Posterior vena cava (tissue), 2 donors: ENCODE data around the gene AOPEP. TPM values are rescaled to one million over a fixed set of nuclear protein-coding genes. Genes with fewer than 3 reads are reported as not detected.

ENCODE experiments used
- DNase-seq: peaks from one replicate; pipeline ENCODE4 v3.0.0-alpha.2; 2020; ENCODE audit warnings: low spot score
- intact Hi-C, 2 donors: fragments of 100-400 bp; cut with DNase I; formaldehyde crosslinking; loops; one replicate each; pipeline versions ENCODE4 v1.14.1 to v1.14.2; 2022 to 2023
- total RNA-seq, 2 donors: library from RNA; stranded (reverse); fragmentation: NEBNext Ultra II Directional; extraction: Animal tissue kit (Norgen Biotek cat#: 25700); gene quantifications; one replicate each; pipeline ENCODE4 v1.2.1, GENCODE V29; 2021
- donor health status: DM: yes; HTN: yes; CAD: no.
- donor health status: DM: yes; HTN: yes; CAD: no.

Gene AOPEP
- total RNA-seq, 2 donors from 2014 or later, result 124 to 138 TPM

DNA sequence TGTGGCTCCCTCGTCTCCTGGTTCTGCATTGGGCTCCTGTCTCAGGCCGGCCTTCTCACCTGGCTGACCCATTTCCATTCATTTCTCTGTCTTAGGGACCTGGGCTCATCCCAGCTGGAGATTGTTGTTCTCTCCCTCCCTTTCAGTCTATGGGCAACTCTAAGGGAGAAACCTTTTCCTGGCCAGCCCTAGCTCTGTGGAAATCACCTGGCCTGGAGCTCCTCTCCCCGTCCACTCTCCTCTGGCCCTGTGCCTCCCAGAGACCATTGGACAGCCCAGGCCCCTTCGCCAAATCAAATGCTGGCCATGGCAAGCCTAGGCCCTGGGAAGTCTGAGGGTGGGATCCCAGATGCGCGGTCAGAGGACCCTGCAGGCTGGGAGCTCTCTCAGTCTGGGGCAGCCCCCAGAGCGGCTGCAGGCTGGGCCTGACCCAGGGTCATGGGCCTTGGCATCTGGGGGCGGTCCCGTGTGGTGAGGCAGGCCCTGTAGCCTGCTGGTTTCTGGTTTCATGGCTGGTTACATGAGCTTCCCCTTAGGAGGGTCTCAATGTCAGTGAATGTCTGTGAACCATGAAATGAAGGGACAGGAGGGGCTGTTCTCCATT is 253.5 kb downstream of the AOPEP start:
- intact Hi-C loops, result no loop called here
- no peak for DNase-seq

DNA sequence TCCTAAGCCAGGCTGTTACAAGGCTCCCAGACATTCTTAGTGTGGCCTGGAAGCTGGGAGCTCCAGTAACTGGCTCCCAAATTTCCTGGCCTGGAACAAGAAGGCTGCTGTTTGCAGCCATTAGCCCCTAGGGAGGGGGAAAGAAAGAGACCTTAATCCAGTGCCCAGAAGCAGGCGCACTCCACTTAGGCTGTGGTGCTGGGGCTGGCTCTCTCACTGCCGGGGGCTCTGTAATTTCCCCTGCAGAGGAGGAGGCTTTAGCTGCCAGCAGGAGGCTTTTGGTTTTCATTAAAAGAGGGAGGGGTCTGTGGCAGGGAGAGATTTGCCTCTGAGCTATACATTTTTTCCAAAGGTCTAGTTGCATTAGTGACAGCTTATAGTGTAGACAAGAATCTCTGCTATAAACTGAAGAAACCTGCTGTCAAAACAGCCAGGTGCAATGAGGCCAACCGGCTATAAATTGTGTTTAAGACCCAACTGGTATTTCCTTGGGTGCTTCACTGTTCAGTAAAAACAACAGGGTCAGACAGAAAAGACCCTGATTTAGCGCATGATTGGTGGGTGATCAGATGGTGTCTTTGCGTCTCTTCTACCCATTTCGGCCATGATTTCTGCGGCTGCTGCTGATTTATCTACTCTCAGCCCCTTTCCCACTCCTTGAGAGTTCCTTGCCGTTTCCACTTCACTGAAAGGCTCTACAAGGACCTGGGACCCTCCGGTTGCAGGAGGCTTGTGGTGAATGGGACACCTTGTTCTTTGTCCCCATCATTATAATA is 254.6 kb downstream of the AOPEP start:
- intact Hi-C loops, result no loop called here
- no peak for DNase-seq

DNA sequence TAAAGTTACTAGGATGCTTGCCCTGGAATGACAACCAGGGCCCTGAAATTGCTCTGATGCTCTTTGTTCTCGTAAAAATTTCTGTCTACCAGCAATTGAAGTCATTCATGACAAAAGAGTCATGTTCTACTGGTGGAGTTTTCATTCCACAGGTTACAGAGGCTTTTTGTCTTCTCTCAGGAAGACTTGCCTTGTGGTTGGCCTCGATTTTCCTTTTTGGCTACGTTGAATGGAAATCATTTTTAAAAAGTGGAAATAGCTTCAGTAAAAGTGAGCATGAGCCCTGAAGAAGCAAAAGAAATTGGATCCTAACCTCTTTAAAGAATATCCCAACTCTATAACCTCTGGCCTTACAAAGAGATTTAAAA is 255.2 kb downstream of the AOPEP start:
- intact Hi-C loops, result no loop called here
- no peak for DNase-seq

DNA sequence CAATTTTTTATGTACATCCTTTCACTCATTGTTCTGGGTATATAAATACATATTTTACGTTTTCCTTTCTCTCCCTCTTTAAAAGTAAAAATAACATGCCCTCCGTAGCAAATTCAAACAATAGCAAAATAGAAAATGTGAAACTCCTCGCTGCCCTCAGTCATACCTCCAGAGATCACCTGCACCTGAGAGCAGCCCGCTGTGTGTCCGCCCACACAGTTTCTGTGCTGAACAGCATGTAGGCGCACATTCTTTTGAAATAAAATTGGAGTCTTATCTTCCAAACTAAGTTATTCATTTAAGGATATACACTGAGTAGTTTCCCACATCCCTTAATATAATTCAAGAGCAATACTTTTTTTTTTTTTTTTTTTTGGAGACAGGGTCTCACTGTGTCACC is 255.7 kb downstream of the AOPEP start:
- intact Hi-C loops, result no loop called here
- no peak for DNase-seq

DNA sequence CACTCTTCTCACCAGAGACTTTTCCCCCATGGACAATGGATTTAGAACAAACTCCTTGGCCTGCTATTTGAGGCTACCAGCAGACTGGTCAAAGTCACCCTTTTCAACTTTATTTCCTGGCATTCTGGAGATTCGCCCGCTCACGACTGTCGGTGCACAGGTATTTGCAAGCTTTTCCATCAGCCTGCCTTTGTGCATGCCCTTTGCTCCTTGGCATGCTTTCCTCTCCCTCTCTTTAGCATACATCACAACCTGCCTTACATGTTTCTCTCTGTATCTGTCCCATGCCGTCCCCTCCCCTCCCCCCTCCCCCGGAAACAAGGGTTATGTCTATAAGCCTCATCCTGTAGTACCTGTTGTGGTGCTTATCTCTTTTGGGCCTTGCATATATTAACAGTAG is 257.1 kb downstream of the AOPEP start:
- DNase-seq, result no peak
- intact Hi-C loops, result no loop called here

DNA sequence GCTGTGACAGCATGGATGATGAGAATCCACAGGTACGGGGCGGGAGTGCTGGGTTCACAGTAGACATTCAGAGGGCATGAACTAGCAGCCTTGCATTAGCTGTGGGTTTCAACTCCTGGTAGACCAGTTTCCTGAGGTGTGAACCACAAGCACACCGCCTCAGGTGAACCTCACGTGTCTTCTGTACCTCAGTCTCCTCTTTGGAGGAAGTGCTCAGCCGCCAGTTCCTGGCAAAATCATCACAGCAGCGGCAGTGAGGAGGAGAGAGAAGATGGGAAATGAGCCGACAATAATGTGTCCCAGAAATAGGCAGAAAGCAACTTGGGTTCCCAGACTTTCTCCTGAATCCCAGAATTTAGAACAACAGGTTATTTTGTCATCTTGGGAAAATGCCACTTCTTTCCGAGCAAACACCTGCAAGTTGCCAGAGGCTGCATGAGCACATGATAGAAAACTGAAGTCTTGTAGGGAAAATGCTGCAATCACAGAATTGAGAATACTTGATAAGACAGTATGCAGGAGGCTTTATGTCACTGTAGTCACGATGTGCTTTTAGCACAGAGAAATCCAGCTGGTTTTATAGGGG is 258.5 kb downstream of the AOPEP start:
- intact Hi-C loops, result no loop called here
- no peak for DNase-seq

GRCh38 chr9:94985649-94986048 is 259.1 kb downstream of the AOPEP start:
- DNase-seq, result no peak
- intact Hi-C loops, result no loop called here

- intact Hi-C loops, result no loop called here
- no peak for DNase-seq
These were observed 261.2 kb downstream of the AOPEP start for GRCh38 chr9:94987731-94988130.

- DNase-seq, result no peak
- intact Hi-C loops, result no loop called here
These were observed 264.5 kb downstream of the AOPEP start for GRCh38 chr9:94990897-94991561.

GRCh38 chr9:94991961-94992907 is 265.7 kb downstream of the AOPEP start:
- no peak for DNase-seq
- intact Hi-C loops, result no loop called here

DNA sequence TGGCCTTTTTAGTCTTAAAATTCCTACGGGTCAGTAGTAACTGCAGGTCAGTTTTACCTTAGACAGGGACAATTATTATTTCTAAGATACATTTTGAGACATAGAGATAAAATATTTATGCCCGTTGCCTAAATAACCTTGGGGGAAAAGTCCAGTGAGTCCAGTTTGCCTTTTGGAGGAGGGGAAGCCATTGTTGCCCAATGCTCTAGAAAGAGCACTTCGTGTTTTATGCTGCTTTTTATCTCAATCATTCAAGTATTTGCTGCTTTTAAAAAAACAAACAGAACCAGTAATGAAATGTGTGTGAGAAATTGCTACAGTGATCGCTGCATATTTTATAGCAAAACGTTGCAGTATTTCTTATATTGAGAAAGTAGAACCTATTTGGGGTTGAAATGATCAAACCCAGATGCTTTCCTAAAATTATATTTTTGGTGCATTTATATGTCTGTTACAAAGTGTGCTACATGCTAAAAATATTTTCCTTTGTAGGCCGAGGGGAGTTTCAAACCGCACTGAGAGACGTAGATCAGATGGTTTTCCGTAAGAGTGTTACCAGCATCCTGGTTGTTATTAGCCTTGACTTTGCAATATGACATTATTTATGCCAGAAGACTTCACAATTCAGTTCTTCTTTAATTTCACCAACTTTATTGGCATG is 266.8 kb downstream of the AOPEP start:
- intact Hi-C loops, result no loop called here
- DNase-seq, result no peak

DNA sequence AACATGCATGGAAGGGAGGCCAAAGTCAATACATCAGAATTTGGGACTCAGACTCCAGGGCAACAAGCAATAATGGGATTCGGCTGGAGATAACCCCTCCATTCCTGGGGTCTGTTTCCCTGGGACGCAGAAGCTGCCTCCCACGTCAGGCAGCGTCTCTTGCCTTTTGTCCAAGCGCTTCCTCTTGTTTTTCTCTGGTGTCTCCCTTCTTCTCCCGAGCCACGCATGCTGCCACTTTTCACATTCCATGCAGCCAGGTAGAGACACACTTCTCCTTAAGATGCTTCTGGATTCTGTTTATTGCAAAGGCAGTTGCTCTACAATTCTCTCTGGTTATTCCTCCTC is 267.3 kb downstream of the AOPEP start:
- DNase-seq, result no peak
- intact Hi-C loops, result no loop called here

DNA sequence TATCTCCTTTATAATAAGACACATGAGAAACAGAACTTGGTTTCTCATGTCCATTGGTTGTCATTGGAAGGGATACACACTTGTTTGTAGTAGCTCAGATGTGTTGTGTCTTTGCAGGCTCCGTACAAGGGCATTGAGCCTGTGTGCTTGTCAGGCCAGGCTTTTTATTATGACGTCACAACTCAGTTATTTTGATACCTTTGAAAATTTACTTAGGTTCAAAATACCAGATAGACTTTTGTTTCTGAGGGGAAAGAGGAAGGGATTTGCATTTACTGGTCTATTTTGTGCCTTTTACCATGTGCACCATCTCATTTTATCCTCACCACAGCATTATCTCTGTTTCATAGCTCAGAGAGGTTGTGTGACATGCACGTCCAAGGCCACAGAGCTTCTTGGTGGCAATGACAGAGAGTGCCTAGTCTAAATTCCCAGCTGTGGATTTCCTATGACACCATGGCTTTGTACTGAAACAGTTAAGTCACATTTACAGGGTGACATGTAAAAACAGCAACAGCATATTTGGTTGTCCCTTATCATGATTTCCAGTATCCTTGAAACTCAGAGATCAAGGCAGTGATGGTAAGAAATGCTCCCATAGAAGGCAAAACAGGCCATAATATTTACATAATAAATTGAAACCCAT is 268.7 kb downstream of the AOPEP start:
- intact Hi-C loops, result no loop called here
- DNase-seq, result no peak

GRCh38 chr9:94996641-94997040 is 270.1 kb downstream of the AOPEP start:
- DNase-seq, result no peak
- intact Hi-C loops, result no loop called here

- intact Hi-C loops, result no loop called here
- no peak for DNase-seq
These were observed 271.2 kb downstream of the AOPEP start for GRCh38 chr9:94997727-94998126.

GRCh38 chr9:94999832-95000231 is 273.3 kb downstream of the AOPEP start:
- intact Hi-C loops, result loop anchor here (5.0 to 10.0 kb wide), 2 partner anchors 93 to 95 kb away; no protein-coding TSS in a partner anchor
- DNase-seq, result no peak

DNA sequence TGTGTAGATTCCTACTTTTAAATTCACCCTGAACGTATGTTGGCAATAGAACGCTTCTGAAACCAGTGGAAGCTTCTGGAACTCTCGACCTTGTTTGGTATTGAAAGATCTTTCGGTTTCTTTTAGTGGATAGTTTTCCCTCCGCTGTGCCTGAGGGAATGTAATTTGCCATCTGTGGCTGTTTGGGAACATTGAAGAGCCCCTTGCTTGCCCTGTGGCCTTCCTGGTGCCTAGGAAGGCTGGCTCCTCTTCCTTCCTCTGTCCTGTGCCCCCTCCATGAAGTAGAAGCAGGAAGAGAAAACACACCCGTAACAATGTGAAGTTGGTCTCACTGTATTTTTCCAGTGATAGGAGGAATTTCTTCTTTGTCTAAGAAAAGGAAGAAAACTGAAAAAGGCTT is 274.3 kb downstream of the AOPEP start:
- DNase-seq, result no peak
- intact Hi-C loops, result loop anchor here (5.0 to 10.0 kb wide), 2 partner anchors 94 to 96 kb away; no protein-coding TSS in a partner anchor

- DNase-seq, result no peak
These were observed 275.2 kb downstream of the AOPEP start for GRCh38 chr9:95001720-95002119.

More at GRCh38 chr9:95001720-95002119, 275.2 kb downstream of the AOPEP start:
- intact Hi-C loops, result loop anchor here (5.0 to 10.0 kb wide), 2 partner anchors 94 to 97 kb away; no protein-coding TSS in a partner anchor
